Transverse colon (tissue), 4 donors: ENCODE results near the gene GPX4. TPM values are rescaled to one million over a fixed set of nuclear protein-coding genes. Genes with fewer than 3 reads are reported as not detected.

Source experiments
- DNase-seq: peaks from one replicate; pipeline ENCODE4 v3.0.0-alpha.2; 2019
- H3K27ac ChIP-seq, 4 donors: fragments of 200-600 bp; sonication (generic); 2 replicates each; pipeline ENCODE4 v1.5.1; 2016 to 2018; ENCODE audit warnings: inconsistent platforms in 4 of 4
- H3K27me3 ChIP-seq: fragments of 200-600 bp; sonication (generic); 2 replicates; pipeline ENCODE4 v1.5.1; 2017; ENCODE audit warnings: inconsistent platforms
- H3K36me3 ChIP-seq, 4 donors: fragments of 200-600 bp; sonication (generic); 2 replicates each; pipeline ENCODE4 v1.5.1; 2017 to 2019; ENCODE audit warnings: inconsistent platforms in 4 of 4
- H3K4me1 ChIP-seq, 4 donors: fragments of 200-600 bp; sonication (generic); 2 replicates each; pipeline ENCODE4 v1.5.1; 2017 to 2020; ENCODE audit warnings: inconsistent platforms in 4 of 4
- H3K4me3 ChIP-seq, 4 donors: fragments of 200-600 bp; sonication (generic); 1 replicate in 1 of 4; 2 replicates in 3 of 4; pipeline versions ENCODE4 v1.5.1 to v1.6.1; 2017 to 2019; ENCODE audit warnings: inconsistent platforms in 4 of 4
- H3K9me3 ChIP-seq, 2 donors: fragments of 200-600 bp; sonication (generic); 2 replicates each; pipeline ENCODE4 v1.5.1; 2017 to 2019; ENCODE audit warnings: inconsistent platforms in 2 of 2
- EP300 ChIP-seq: sonication (generic); formaldehyde crosslinking; IDR thresholded peaks from one replicate; pipeline ENCODE4 v1.6.1; 2017; ENCODE audit warnings: antibody characterized with exemption, low read depth
- POLR2A ChIP-seq: fragments of 450-650 bp; IDR thresholded peaks from one replicate; pipeline ENCODE4 v1.6.1; 2016; ENCODE audit warnings: antibody characterized with exemption, mild to moderate bottlenecking, moderate library complexity
- POLR2AphosphoS5 ChIP-seq, 3 donors: sonication (generic); formaldehyde crosslinking; IDR thresholded peaks; one replicate each; pipeline ENCODE4 v1.6.1; 2016; ENCODE audit warnings: antibody characterized with exemption in 3 of 3
- WGBS, 2 donors: methylation state at CpG; one replicate each; pipeline ENCODE4 v1.1.5; 2018; ENCODE audit warnings: low coverage in 1 of 2; 5-methylcytosine and 5-hydroxymethylcytosine counted together
- in situ Hi-C, 4 donors: fragments of 200-750 bp; cut with MboI; loops; one replicate each; pipeline versions ENCODE4 v1.15.0 to v1.15.1; 2017; ENCODE audit warnings: low sequenced_read_pairs in 3 of 4, low pct_ligation_motif_present in 1 of 4, low pct_unique_long_range_greater_than_20kb in 1 of 4
- intact Hi-C: fragments of 100-400 bp; cut with DNase I; formaldehyde crosslinking; loops from one replicate; pipeline ENCODE4 v1.15.1; 2023; ENCODE audit warnings: low total_unique reads
- total RNA-seq, 4 donors: library from RNA; depleted of rRNA; stranded (reverse); fragments of >200 nt; gene quantifications; one replicate each; pipeline ENCODE4 v1.1.0, GENCODE V29; 2016
- TF ChIP-seq, protein P1 (sequence below), 5 experiments: fragments of 200-600 bp in 3 of 5; fragments of 450-650 bp in 2 of 5; sonication (generic) in 3 of 5; IDR thresholded peaks; 1 replicate in 2 of 5; 2 replicates in 3 of 5; pipeline ENCODE4 v1.5.1; 2016 to 2017; ENCODE audit warnings: antibody characterized with exemption in 5 of 5, inconsistent platforms in 3 of 5, mild to moderate bottlenecking in 2 of 5, moderate library complexity in 1 of 5

GPX4 gene
- total RNA-seq, 4 donors from 2014 or later: 115 to 426 (median 261) TPM

DNA sequence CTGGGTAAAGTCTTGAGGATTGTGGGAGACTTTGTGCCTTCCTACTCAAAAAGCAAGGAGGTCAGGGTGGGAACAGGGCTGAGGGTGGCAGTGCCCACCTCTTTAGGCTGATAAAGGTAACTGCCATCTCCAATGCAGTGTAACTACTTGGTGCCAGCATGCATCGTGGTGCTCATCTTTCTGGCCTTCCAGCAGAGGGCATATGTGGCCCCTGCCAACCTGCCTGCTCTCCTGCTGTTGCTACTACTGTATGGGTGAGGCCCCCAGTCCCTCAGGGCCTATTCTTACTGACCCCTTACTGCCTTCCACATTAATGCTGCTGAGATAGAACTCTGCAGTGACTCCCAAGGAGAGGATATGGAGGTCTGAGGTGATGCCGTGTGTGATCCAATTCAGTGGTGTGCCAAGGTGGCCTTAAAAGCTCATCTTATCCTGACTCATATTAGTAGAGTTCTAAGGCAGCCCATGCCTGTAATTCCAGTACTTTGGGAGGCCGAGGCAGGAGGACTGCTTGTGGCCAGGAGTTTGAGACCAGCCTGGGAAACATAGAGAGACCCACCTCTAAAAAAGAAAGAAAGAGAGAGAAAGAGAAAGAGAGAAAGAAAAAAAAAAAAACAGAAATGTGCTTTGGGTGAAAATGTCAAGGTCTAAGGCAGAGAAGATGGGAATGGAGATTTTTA is 46.5 kb upstream of the GPX4 start:
- no peak for DNase-seq
- Histone ChIP-seq H3K27ac (no peak overlapping the region), H3K9me3 (peaks cover 0 to 13% of the 10 kb centered on the region in 2 donors), H3K36me3 (no peaks in the 10 kb centered on the region), H3K4me1 (no peaks in the 10 kb centered on the region), H3K27me3 (no peaks in the 10 kb centered on the region), H3K4me3 (no peak overlapping the region)
- in situ Hi-C loops (no loop called here), intact Hi-C loops (no loop called here)
- TF ChIP-seq POLR2AphosphoS5 (IDR thresholded peaks at IDR 0.05) (no peak), POLR2A (no peak), EP300 (no peak)
- TF ChIP-seq, protein P1, sequence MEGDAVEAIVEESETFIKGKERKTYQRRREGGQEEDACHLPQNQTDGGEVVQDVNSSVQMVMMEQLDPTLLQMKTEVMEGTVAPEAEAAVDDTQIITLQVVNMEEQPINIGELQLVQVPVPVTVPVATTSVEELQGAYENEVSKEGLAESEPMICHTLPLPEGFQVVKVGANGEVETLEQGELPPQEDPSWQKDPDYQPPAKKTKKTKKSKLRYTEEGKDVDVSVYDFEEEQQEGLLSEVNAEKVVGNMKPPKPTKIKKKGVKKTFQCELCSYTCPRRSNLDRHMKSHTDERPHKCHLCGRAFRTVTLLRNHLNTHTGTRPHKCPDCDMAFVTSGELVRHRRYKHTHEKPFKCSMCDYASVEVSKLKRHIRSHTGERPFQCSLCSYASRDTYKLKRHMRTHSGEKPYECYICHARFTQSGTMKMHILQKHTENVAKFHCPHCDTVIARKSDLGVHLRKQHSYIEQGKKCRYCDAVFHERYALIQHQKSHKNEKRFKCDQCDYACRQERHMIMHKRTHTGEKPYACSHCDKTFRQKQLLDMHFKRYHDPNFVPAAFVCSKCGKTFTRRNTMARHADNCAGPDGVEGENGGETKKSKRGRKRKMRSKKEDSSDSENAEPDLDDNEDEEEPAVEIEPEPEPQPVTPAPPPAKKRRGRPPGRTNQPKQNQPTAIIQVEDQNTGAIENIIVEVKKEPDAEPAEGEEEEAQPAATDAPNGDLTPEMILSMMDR (IDR thresholded peaks at IDR 0.05): peak in 3 of 5 experiments; percentile 15 to 42 (median 28)
- WGBS, 2 donors: 50 to 53% methylated on average over 1 to 3 of the region's 3 CpGs

GRCh38 chr19:1058112-1058511 is 45.7 kb upstream of the GPX4 start:
- DNase-seq: no peak
- no peaks in the 10 kb centered on the region for H3K27me3 ChIP-seq
- no peaks in the 10 kb centered on the region for H3K4me1 ChIP-seq
- 92% methylated on average over 5 of the region's 5 CpGs; no CpG with 5 or more reads in 1 of the 2 donors for WGBS, 2 donors
- no peaks in the 10 kb centered on the region for H3K36me3 ChIP-seq
- no peak overlapping the region for H3K27ac ChIP-seq
- intact Hi-C loops (no loop called here), in situ Hi-C loops (no loop called here)
- H3K4me3 ChIP-seq: no peak overlapping the region
- H3K9me3 ChIP-seq: peaks cover 0 to 13% of the 10 kb centered on the region in 2 donors
- TF ChIP-seq EP300: no peak
- TF ChIP-seq, protein P1 (IDR thresholded peaks at IDR 0.05): no peak
- TF ChIP-seq POLR2A: no peak
- no peak for TF ChIP-seq POLR2AphosphoS5 (IDR thresholded peaks at IDR 0.05)

- TF ChIP-seq EP300 (no peak), POLR2A (no peak), POLR2AphosphoS5 (IDR thresholded peaks at IDR 0.05) (no peak)
- TF ChIP-seq, protein P1 (IDR thresholded peaks at IDR 0.05): no peak
- WGBS, 2 donors: 71% methylated on average over 5 of the region's 5 CpGs; no CpG with 5 or more reads in 1 of the 2 donors
- Histone ChIP-seq H3K36me3 (no peaks in the 10 kb centered on the region), H3K27ac (no peak overlapping the region), H3K4me1 (peaks cover 12 to 20% (median 16%) of the 10 kb centered on the region in 4 donors), H3K27me3 (no peaks in the 10 kb centered on the region), H3K4me3 (no peak overlapping the region), H3K9me3 (peaks cover 0 to 13% of the 10 kb centered on the region in 2 donors)
- DNase-seq: no peak
- in situ Hi-C loops (no loop called here), intact Hi-C loops (no loop called here)
Observed at GRCh38 chr19:1060689-1061088, 43.1 kb upstream of the GPX4 start.

DNA sequence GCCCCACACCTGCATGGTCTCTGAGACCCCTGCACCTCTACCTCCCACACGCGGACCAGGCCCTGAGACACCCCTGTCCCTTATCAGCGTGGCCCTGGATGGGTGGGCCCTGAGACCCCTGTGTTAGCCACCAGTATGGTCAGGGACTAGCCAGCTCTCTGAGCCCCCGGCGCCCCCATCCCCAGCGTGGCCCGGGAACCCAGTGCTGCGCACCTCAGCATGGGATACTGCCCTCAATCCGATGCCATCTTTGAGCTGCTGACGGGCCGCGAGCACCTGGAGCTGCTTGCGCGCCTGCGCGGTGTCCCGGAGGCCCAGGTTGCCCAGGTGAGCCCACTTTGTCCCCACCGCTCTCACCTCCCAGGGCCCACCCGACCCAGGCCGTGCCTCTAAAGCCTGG is 41.8 kb upstream of the GPX4 start:
- H3K27me3 ChIP-seq: peaks cover 9% of the 10 kb centered on the region
- H3K36me3 ChIP-seq: no peaks in the 10 kb centered on the region
- WGBS, 2 donors: 92 to 94% methylated on average over 5 to 20 of the region's 20 CpGs
- TF ChIP-seq, protein P1 (IDR thresholded peaks at IDR 0.05): no peak
- TF ChIP-seq EP300: no peak
- no peak for TF ChIP-seq POLR2AphosphoS5 (IDR thresholded peaks at IDR 0.05)
- TF ChIP-seq POLR2A: no peak
- H3K27ac ChIP-seq: no peak overlapping the region
- H3K9me3 ChIP-seq: peaks cover 0 to 11% of the 10 kb centered on the region in 2 donors
- in situ Hi-C loops (no loop called here), intact Hi-C loops (no loop called here)
- no peak for DNase-seq
- no peak overlapping the region for H3K4me3 ChIP-seq
- H3K4me1 ChIP-seq: peaks cover 23 to 33% (median 28%) of the 10 kb centered on the region in 4 donors
